ENCODE results near the gene SLC25A39. TPM values are rescaled to one million over a fixed set of nuclear protein-coding genes. Genes with fewer than 3 reads are reported as not detected.

The SLC25A39 gene
- total RNA-seq, 2 donors from 2014 or later, result 116 to 132 TPM

DNA sequence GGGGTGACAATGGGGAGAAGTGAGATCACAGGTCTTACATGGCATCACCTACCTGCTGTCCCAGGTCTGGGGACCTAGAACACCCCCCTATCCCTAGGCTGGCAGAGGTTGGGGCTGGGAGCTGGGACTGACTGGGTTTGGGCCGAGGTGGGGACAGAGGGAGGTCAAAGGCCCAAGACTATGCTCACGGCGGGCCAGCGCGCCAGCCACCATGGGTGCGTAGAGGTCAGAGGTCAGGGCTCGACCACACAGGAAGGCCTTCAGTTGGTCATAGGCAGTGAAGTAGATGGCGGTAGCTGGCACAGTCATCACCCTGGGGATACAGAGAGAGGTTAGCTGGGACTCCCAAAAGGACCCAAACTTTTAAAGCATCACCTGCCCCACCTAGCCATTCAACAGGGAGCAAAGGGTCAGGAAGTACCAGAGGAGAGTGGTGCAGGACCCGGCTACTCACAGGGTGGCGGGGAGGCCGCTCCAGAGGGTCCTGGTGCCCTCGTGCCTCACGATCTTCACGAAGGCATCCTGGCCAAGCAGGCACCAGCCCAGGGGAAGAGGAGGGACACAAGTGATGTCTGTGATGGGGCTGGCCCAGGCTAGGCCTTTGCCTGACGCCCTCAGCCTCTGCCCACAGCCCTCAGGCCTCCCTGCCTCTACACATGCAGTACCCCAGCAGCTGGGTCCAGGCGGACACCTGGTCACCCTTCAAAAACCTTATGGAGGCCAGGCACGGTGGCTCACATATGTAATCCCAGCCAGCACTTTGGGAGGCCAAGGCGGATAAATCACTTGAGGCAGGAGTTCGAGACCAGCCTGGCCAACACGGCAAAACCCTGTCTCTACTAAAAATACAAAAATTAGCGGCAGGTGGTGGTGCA lies 3.1 kb downstream of the SLC25A39 start:
- intact Hi-C loops (cut with DNase I), result no loop called here
- Histone ChIP-seq H3K9me3 (no peaks in the 10 kb centered on the region), H3K27me3 (replicated peaks; ENCODE audit: insufficient read depth) (no peaks in the 10 kb centered on the region), H3K27ac (no peak overlapping the region), H3K4me1 (replicated peaks) (peaks cover 6% of the 10 kb centered on the region), H3K36me3 (peaks cover 8 to 21% of the 10 kb centered on the region in 2 donors), H3K4me3 (no peak overlapping the region)
- DNase-seq (ENCODE audit: low spot score), result no peak
- 91% methylated on average over 21 of the region's 21 CpGs for WGBS
- no peak for TF ChIP-seq POLR2AphosphoS5 (IDR thresholded peaks at IDR 0.05)
- TF ChIP-seq, protein P1, sequence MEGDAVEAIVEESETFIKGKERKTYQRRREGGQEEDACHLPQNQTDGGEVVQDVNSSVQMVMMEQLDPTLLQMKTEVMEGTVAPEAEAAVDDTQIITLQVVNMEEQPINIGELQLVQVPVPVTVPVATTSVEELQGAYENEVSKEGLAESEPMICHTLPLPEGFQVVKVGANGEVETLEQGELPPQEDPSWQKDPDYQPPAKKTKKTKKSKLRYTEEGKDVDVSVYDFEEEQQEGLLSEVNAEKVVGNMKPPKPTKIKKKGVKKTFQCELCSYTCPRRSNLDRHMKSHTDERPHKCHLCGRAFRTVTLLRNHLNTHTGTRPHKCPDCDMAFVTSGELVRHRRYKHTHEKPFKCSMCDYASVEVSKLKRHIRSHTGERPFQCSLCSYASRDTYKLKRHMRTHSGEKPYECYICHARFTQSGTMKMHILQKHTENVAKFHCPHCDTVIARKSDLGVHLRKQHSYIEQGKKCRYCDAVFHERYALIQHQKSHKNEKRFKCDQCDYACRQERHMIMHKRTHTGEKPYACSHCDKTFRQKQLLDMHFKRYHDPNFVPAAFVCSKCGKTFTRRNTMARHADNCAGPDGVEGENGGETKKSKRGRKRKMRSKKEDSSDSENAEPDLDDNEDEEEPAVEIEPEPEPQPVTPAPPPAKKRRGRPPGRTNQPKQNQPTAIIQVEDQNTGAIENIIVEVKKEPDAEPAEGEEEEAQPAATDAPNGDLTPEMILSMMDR (IDR thresholded peaks at IDR 0.05), result no peak
- no peak for TF ChIP-seq POLR2A (IDR thresholded peaks at IDR 0.05)

DNA sequence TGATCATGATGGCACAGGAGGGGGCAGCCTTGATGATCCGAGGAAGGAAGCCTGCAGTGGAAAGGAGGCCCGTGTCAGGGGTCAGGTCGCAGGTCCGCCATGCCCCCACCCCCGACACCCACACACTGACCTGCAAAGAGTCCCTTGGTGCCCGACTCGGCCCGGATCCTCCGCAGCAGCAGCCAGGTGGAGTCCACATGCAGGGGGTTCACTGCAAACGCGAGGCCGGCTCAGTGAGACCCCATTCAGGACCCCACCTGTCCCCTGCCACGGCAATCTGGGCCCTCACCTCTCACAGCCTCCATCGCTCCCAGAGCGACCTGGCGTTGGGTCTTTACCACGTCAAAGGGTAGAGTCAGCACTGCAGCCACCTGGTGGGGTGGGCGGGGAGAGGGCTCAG lies 4.6 kb downstream of the SLC25A39 start:
- H3K4me1 ChIP-seq (replicated peaks), result peaks cover 6% of the 10 kb centered on the region
- peaks cover 8 to 21% of the 10 kb centered on the region in 2 donors for H3K36me3 ChIP-seq
- H3K27me3 ChIP-seq (replicated peaks; ENCODE audit: insufficient read depth), result no peaks in the 10 kb centered on the region
- TF ChIP-seq POLR2A (IDR thresholded peaks at IDR 0.05) (no peak), POLR2AphosphoS5 (IDR thresholded peaks at IDR 0.05) (no peak)
- TF ChIP-seq, protein P1 (IDR thresholded peaks at IDR 0.05), result no peak
- 82% methylated on average over 18 of the region's 18 CpGs for WGBS
- no peak overlapping the region for H3K4me3 ChIP-seq
- no peak overlapping the region for H3K27ac ChIP-seq
- intact Hi-C loops (cut with DNase I), result no loop called here
- no peak for DNase-seq (ENCODE audit: low spot score)
- no peaks in the 10 kb centered on the region for H3K9me3 ChIP-seq

DNA sequence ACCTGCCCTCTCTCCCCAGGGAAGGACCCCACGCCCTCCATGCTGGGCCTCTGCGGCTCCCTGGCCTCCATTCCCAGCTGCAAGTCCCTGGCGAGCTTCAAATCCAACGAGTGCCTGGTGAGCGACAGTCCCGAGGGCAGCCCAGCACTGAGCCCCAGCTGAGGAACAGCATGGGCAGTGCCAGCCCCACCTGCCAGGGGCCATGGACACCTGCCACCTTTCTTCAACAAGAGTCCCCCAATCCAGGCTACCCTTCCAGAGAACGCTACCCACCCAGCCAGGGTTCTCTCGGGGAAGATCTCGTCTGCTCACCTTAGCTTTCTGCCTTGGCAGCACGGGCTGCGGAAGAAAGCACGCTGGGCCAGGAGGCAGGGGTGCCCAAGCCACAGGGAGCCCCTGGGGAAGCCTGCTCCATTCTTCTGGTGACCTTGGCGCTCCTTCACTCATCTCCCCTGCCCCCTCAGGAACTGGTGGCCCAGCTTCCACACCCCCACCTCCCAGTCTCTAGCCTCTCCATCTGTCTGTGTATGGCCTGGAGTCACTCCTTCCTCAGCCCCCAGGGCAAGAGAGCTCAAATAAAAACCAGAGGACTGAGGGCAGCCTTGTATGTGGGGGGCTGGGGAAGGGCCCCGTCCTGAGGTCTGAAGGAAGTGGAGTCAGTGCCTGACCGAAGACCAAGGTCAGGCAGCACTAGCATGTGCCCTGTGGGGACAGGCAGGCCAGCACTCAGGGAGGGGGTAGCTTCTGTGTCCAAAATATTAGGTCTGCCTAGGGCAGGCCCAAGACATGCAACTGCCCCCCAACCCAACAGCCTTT lies 6.3 kb downstream of the SLC25A39 start:
- intact Hi-C loops (cut with DNase I), result no loop called here
- H3K4me1 ChIP-seq (replicated peaks), result no peaks in the 10 kb centered on the region
- peaks cover 8 to 21% of the 10 kb centered on the region in 2 donors for H3K36me3 ChIP-seq
- no peak overlapping the region for H3K27ac ChIP-seq
- H3K27me3 ChIP-seq (replicated peaks; ENCODE audit: insufficient read depth), result no peaks in the 10 kb centered on the region
- H3K4me3 ChIP-seq, result no peak overlapping the region
- 80% methylated on average over 15 of the region's 15 CpGs for WGBS
- H3K9me3 ChIP-seq, result no peaks in the 10 kb centered on the region
- no peak for DNase-seq (ENCODE audit: low spot score)
- TF ChIP-seq POLR2AphosphoS5 (IDR thresholded peaks at IDR 0.05) (no peak), POLR2A (IDR thresholded peaks at IDR 0.05) (no peak)
- TF ChIP-seq, protein P1 (IDR thresholded peaks at IDR 0.05), result no peak

DNA sequence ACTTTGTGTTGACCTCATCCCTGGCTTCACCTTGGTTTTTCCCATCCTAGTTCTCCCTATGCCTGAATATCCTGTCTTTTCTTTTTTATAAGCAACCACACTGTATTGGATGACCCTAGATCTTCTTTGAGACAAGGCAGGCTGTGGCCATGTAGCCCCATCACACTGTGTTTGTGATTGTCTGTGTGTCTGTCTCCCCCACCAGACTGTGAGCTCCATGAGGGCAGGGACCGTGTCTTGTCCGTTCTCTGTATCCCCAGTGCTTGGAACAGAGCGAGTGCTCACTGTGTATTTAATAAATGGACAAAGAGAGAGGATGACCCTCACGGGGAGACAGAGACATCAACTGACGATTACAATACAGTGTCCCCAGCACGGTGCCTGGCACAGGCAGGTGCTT lies 7.1 kb downstream of the SLC25A39 start:
- DNase-seq (ENCODE audit: low spot score), result no peak
- no peaks in the 10 kb centered on the region for H3K9me3 ChIP-seq
- intact Hi-C loops (cut with DNase I), result no loop called here
- TF ChIP-seq POLR2A (IDR thresholded peaks at IDR 0.05) (no peak), POLR2AphosphoS5 (IDR thresholded peaks at IDR 0.05) (no peak)
- TF ChIP-seq, protein P1 (IDR thresholded peaks at IDR 0.05), result no peak
- no peak overlapping the region for H3K27ac ChIP-seq
- WGBS, result 95% methylated on average over 6 of the region's 6 CpGs
- no peaks in the 10 kb centered on the region for H3K27me3 ChIP-seq (replicated peaks; ENCODE audit: insufficient read depth)
- peaks cover 8 to 21% of the 10 kb centered on the region in 2 donors for H3K36me3 ChIP-seq
- H3K4me3 ChIP-seq, result no peak overlapping the region
- no peaks in the 10 kb centered on the region for H3K4me1 ChIP-seq (replicated peaks)
